Activated B cell treated with CpG ODN at 0.5 μM for 24 hours (primary cell): ENCODE results near the gene IGSF8. TPM values are rescaled to one million over a fixed set of nuclear protein-coding genes. Genes with fewer than 3 reads are reported as not detected.

Experiments used
- ATAC-seq: fragments of 200-7000 bp; cut with Tn5 transposase; one replicate; pipeline ENCODE4 v1.10.0; 2021; ENCODE audit warnings: low read depth, mild to moderate bottlenecking, moderate library complexity
- CTCF ChIA-PET: fragments of 350-600 bp; sonication (Branson Sonifier 250); formaldehyde crosslinking; loops from one replicate; lab custom pipeline; 2021; ENCODE audit warnings: antibody characterized with exemption; lab: Charles Lee
- POLR2A ChIA-PET: fragments of 350-600 bp; sonication (Branson Sonifier 250); formaldehyde crosslinking; loops from one replicate; lab custom pipeline; 2021; ENCODE audit warnings: antibody characterized with exemption; lab: Charles Lee
- DNase-seq: peaks from one replicate; pipeline ENCODE4 v3.0.0; 2022
- H3K27ac Mint-ChIP-seq: one replicate; pipeline ENCODE4 v1.8.0; 2020; ENCODE audit warnings: mixed read lengths
- H3K27me3 Mint-ChIP-seq: one replicate; pipeline ENCODE4 v1.8.0; 2021; ENCODE audit warnings: mixed read lengths
- H3K36me3 Mint-ChIP-seq: one replicate; pipeline ENCODE4 v1.8.0; 2021; ENCODE audit warnings: low read depth, mixed read lengths
- H3K4me1 Mint-ChIP-seq: one replicate; pipeline ENCODE4 v1.8.0; 2021; ENCODE audit warnings: mixed read lengths
- H3K4me3 Mint-ChIP-seq: one replicate; pipeline ENCODE4 v1.8.0; 2020; ENCODE audit warnings: mild to moderate bottlenecking, mixed read lengths
- H3K9me3 Mint-ChIP-seq: one replicate; pipeline ENCODE4 v1.8.0; 2020; ENCODE audit warnings: mixed read lengths
- intact Hi-C: fragments of 100-400 bp; cut with micrococcal nuclease; formaldehyde crosslinking; loops from one replicate; pipeline ENCODE4 v1.15.1; 2024
- total RNA-seq: library from RNA; stranded (reverse); gene quantifications from 2 replicates; pipeline ENCODE4 v1.2.3, GENCODE V29; 2022
- TF ChIP-seq, protein P1 (sequence below): fragments of 200-600 bp; IDR thresholded peaks from one replicate; pipeline ENCODE4 v1.8.0; 2022; ENCODE audit warnings: antibody characterized with exemption, mild to moderate bottlenecking

IGSF8 gene
- total RNA-seq, 1 donor from 2014 or later, result 27.9 TPM

DNA sequence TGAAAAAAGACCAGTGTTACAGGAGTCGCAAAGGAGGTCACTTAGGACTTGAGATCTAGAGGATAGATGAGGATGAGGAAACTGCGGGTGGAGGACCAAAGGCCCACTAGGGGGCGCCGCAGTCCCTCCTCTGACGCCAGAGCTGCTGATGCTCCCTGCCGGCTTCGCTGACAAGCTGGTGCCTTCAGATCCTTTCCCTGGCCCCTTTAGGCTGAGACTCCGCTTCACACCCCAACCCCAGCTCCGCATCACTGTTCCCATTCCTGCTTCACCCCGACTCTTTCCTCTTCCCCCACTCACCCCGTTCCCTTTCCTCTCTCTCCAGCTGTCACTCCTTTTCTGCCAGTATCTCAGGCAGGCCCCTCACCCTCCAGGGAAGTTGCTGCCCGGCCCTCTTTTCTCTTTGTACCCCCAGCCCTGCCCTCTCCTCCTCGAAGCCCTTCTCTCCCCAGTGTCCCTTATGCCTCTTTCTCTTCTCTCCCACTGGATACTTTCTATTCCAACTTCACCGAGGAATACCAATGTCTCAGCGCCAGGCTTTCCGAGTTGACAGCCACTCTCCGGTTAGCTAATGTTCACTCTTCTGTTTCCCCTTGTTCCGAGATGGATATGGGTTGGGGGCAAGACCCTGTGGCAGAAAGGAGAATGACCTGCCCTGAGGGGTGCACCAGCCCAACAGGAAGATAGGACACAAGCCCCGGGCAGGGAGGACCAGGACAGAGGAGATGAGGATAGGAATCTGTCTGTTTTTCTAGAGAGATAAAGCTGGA lies 12.5 kb downstream of the IGSF8 start:
- intact Hi-C loops, result loop anchor here (1.0 kb wide), 2 partner anchors 166 to 290 kb away; no protein-coding TSS in a partner anchor
- peaks cover 47% of the 10 kb centered on the region for H3K36me3 Mint-ChIP-seq
- ATAC-seq, result peak; percentile 68
- peaks cover 14% of the 10 kb centered on the region for H3K4me1 Mint-ChIP-seq
- POLR2A ChIA-PET, result interaction anchor here (2.7 kb wide), 1 partner anchor 13 kb away, joined by 11 read pairs; the partner anchor contains the start of gene IGSF8
- peaks cover 16% of the 10 kb centered on the region for H3K27me3 Mint-ChIP-seq
- H3K4me3 Mint-ChIP-seq, result no peak overlapping the region
- no peaks in the 10 kb centered on the region for H3K9me3 Mint-ChIP-seq
- TF ChIP-seq, protein P1, sequence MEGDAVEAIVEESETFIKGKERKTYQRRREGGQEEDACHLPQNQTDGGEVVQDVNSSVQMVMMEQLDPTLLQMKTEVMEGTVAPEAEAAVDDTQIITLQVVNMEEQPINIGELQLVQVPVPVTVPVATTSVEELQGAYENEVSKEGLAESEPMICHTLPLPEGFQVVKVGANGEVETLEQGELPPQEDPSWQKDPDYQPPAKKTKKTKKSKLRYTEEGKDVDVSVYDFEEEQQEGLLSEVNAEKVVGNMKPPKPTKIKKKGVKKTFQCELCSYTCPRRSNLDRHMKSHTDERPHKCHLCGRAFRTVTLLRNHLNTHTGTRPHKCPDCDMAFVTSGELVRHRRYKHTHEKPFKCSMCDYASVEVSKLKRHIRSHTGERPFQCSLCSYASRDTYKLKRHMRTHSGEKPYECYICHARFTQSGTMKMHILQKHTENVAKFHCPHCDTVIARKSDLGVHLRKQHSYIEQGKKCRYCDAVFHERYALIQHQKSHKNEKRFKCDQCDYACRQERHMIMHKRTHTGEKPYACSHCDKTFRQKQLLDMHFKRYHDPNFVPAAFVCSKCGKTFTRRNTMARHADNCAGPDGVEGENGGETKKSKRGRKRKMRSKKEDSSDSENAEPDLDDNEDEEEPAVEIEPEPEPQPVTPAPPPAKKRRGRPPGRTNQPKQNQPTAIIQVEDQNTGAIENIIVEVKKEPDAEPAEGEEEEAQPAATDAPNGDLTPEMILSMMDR, result no peak
- CTCF ChIA-PET, result interaction anchor here (0.7 to 7.6 kb wide), 16 partner anchors 10 to 290 kb away, joined by 3 to 81 read pairs (median 6); partner anchors contain the start of gene IGSF8
- no peak overlapping the region for H3K27ac Mint-ChIP-seq
- peak; percentile 60 for DNase-seq

DNA sequence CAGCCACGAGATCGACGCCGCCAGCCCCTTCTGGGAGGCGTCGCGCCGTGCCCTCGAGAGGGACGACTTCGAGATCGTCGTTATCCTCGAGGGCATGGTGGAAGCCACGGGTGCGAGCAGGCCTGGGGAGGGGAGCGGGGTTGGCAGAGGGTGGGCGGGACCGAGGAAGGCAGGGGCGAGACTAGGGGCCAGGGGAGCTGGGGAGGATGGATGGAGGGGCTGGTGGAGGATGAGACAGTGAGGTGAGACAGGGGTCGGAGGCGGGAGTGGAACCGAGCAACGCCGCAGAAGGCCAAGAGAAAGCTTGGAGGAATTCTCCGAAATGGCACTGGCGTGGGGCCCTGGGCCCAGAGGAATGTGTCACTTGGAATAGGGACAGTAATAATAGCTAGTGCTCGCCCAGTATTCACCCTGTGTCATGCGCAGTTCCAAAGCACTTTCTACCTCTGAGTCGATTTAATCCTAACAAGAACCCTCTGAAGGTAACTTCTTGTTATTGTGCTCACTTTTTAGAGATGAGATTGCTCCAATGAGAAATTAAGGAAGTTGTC lies 13.6 kb downstream of the IGSF8 start:
- ChIA-PET POLR2A (interaction anchor here (2.7 kb wide), 1 partner anchor 14 kb away, joined by 11 read pairs; the partner anchor contains the start of gene IGSF8), CTCF (interaction anchor here (1.3 to 7.6 kb wide), 11 partner anchors 9 to 291 kb away, joined by 4 to 81 read pairs (median 10); partner anchors contain the start of gene IGSF8)
- TF ChIP-seq, protein P1, result no peak
- Mint-ChIP-seq H3K9me3 (no peaks in the 10 kb centered on the region), H3K4me1 (peaks cover 14% of the 10 kb centered on the region), H3K4me3 (no peak overlapping the region), H3K36me3 (peaks cover 37% of the 10 kb centered on the region), H3K27me3 (peaks cover 26% of the 10 kb centered on the region), H3K27ac (no peak overlapping the region)
- intact Hi-C loops, result loop anchor here (1.0 kb wide), 4 partner anchors 39 to 291 kb away; no protein-coding TSS in a partner anchor
- ATAC-seq (no peak), DNase-seq (no peak)

- H3K4me3 Mint-ChIP-seq, result peak overlapping the region; percentile 75
- peak; percentile 70 for DNase-seq
- intact Hi-C loops, result loop anchor here (1.0 kb wide), 2 partner anchors 38 to 148 kb away; no protein-coding TSS in a partner anchor
- ChIA-PET POLR2A (no interaction called here), CTCF (interaction anchor here (1.0 to 7.6 kb wide), 10 partner anchors 13 to 292 kb away, joined by 3 to 81 read pairs (median 10); partner anchors contain the start of gene IGSF8)
- H3K27ac Mint-ChIP-seq, result no peak overlapping the region
- peaks cover 33% of the 10 kb centered on the region for H3K36me3 Mint-ChIP-seq
- ATAC-seq, result peak; percentile 83
- peaks cover 14% of the 10 kb centered on the region for H3K4me1 Mint-ChIP-seq
- TF ChIP-seq, protein P1, result no peak
- H3K27me3 Mint-ChIP-seq, result peaks cover 31% of the 10 kb centered on the region
- H3K9me3 Mint-ChIP-seq, result no peaks in the 10 kb centered on the region
Measured at GRCh38 chr1:160083968-160084770, 14.2 kb downstream of the IGSF8 start.

DNA sequence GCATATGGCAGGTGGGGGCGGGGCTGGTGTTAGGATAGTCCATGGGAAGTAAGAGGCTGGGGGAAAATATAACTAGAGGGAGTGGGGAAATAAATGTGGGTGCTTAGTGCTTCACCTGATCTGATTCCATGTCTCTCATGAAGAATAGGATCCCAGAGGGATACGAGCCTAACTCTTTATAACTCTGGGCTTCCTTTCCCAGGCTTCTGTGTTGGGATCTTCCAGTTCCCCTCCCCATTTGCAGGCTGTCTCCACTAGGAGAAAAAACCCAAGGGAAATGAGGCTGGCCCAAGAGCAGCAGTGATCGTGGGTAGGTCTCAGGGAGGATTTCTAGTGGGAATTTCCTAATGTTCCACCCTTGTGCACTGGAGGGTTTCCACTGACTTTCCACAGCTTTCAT lies 15.5 kb downstream of the IGSF8 start:
- H3K4me3 Mint-ChIP-seq, result no peak overlapping the region
- H3K27ac Mint-ChIP-seq, result no peak overlapping the region
- no peaks in the 10 kb centered on the region for H3K9me3 Mint-ChIP-seq
- peaks cover 40% of the 10 kb centered on the region for H3K27me3 Mint-ChIP-seq
- CTCF ChIA-PET, result interaction anchor here (1.0 to 7.6 kb wide), 2 partner anchors 36 to 169 kb away, joined by 4 to 81 read pairs; no protein-coding TSS in a partner anchor
- H3K36me3 Mint-ChIP-seq, result peaks cover 20% of the 10 kb centered on the region
- intact Hi-C loops, result no loop called here
- TF ChIP-seq, protein P1, result no peak
- no peak for DNase-seq
- ATAC-seq, result no peak
- peaks cover 16% of the 10 kb centered on the region for H3K4me1 Mint-ChIP-seq
- POLR2A ChIA-PET, result no interaction called here
